ENCODE measurements around the gene MEG3.

DNA sequence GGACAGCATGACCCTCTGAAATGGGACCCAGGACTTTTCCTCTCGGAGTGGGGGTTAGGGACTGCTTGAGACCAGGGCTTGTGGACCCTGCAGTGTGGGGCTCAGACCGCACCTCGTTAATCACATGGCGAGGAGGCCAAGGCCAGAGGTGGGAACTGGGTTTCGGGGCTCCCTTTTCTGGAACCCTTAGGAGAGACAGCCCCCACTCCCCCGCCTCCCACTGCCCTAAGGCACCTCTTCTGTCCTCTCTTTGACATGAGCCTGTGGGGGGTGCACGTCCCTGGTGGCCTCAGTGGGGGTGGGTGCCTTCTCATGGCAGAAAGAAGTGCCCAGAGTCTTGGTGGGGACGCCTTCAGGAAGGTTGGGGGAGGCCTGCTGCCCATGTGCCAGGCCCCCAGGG, 53.3 kb downstream of the MEG3 start:
- TF ChIP-seq, protein P1, sequence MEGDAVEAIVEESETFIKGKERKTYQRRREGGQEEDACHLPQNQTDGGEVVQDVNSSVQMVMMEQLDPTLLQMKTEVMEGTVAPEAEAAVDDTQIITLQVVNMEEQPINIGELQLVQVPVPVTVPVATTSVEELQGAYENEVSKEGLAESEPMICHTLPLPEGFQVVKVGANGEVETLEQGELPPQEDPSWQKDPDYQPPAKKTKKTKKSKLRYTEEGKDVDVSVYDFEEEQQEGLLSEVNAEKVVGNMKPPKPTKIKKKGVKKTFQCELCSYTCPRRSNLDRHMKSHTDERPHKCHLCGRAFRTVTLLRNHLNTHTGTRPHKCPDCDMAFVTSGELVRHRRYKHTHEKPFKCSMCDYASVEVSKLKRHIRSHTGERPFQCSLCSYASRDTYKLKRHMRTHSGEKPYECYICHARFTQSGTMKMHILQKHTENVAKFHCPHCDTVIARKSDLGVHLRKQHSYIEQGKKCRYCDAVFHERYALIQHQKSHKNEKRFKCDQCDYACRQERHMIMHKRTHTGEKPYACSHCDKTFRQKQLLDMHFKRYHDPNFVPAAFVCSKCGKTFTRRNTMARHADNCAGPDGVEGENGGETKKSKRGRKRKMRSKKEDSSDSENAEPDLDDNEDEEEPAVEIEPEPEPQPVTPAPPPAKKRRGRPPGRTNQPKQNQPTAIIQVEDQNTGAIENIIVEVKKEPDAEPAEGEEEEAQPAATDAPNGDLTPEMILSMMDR (IDR thresholded peaks at IDR 0.05; ENCODE audit: poor library complexity, severe bottlenecking) = no peak
- TF ChIP-seq EP300 (conservative IDR thresholded peaks at IDR 0.05; ENCODE audit: poor library complexity, severe bottlenecking) (no peak), EZH2 (IDR thresholded peaks at IDR 0.05; ENCODE audit: borderline replicate concordance, insufficient read depth, low read length, poor library complexity, severe bottlenecking) (no peak), POLR2AphosphoS5 (IDR thresholded peaks at IDR 0.05) (no peak)
- TF ChIP-seq, protein P2, sequence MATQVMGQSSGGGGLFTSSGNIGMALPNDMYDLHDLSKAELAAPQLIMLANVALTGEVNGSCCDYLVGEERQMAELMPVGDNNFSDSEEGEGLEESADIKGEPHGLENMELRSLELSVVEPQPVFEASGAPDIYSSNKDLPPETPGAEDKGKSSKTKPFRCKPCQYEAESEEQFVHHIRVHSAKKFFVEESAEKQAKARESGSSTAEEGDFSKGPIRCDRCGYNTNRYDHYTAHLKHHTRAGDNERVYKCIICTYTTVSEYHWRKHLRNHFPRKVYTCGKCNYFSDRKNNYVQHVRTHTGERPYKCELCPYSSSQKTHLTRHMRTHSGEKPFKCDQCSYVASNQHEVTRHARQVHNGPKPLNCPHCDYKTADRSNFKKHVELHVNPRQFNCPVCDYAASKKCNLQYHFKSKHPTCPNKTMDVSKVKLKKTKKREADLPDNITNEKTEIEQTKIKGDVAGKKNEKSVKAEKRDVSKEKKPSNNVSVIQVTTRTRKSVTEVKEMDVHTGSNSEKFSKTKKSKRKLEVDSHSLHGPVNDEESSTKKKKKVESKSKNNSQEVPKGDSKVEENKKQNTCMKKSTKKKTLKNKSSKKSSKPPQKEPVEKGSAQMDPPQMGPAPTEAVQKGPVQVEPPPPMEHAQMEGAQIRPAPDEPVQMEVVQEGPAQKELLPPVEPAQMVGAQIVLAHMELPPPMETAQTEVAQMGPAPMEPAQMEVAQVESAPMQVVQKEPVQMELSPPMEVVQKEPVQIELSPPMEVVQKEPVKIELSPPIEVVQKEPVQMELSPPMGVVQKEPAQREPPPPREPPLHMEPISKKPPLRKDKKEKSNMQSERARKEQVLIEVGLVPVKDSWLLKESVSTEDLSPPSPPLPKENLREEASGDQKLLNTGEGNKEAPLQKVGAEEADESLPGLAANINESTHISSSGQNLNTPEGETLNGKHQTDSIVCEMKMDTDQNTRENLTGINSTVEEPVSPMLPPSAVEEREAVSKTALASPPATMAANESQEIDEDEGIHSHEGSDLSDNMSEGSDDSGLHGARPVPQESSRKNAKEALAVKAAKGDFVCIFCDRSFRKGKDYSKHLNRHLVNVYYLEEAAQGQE (IDR thresholded peaks at IDR 0.05; ENCODE audit: borderline replicate concordance) = no peak

Measured in neural cell (in vitro differentiated cells).